Heart right ventricle (tissue), 16 donors: ENCODE measurements around the gene PLXNB2. TPM values are rescaled to one million over a fixed set of nuclear protein-coding genes. Genes with fewer than 3 reads are reported as not detected.

Experiments used
- ATAC-seq, 8 donors: fragments of 200-7000 bp; cut with Tn5 transposase; one replicate each; pipeline ENCODE4 v1.9.1; 2020; ENCODE audit warnings: mild to moderate bottlenecking in 8 of 8, moderate library complexity in 8 of 8, moderate number of reproducible peaks in 1 of 8
- DNase-seq, 2 donors: peaks; one replicate each; pipeline ENCODE4 v3.0.0-alpha.2; 2020
- H3K27ac ChIP-seq, 10 donors: fragments of 200-600 bp; sonication (generic) in 2 of 10; one replicate each; pipeline versions ENCODE4 v1.5.0 to v1.8.0; 2020 to 2022; ENCODE audit warnings: mild to moderate bottlenecking in 3 of 10
- H3K27me3 ChIP-seq, 7 donors: fragments of 200-600 bp; one replicate each; pipeline ENCODE4 v1.8.0; 2021 to 2022; ENCODE audit warnings: mild to moderate bottlenecking in 2 of 7
- H3K36me3 ChIP-seq, 9 donors: fragments of 200-600 bp; sonication (generic) in 1 of 9; one replicate each; pipeline versions ENCODE4 v1.5.0 to v1.8.0; 2020 to 2022; ENCODE audit warnings: mild to moderate bottlenecking in 2 of 9
- H3K4me1 ChIP-seq, 9 donors: fragments of 200-600 bp; sonication (generic) in 1 of 9; one replicate each; pipeline versions ENCODE4 v1.5.0 to v1.8.0; 2020 to 2022; ENCODE audit warnings: mild to moderate bottlenecking in 4 of 9
- H3K4me3 ChIP-seq, 10 donors: fragments of 200-600 bp; sonication (generic) in 2 of 10; one replicate each; pipeline versions ENCODE4 v1.5.0 to v1.8.0; 2020 to 2022; ENCODE audit warnings: mild to moderate bottlenecking in 7 of 10, moderate library complexity in 2 of 10
- H3K9me3 ChIP-seq, 11 donors: fragments of 200-600 bp in 10 of 11; sonication (generic) in 2 of 11; one replicate each; pipeline versions ENCODE4 v1.5.0 to v1.8.0; 2013 to 2022; ENCODE audit warnings: mild to moderate bottlenecking in 2 of 11, control low read depth in 1 of 11, moderate library complexity in 1 of 11
- CTCF ChIP-seq, 9 donors: fragments of 200-600 bp; sonication (generic) in 2 of 9; IDR thresholded peaks; one replicate each; pipeline versions ENCODE4 v1.5.0 to v1.8.0; 2021 to 2022; ENCODE audit warnings: antibody characterized with exemption in 9 of 9, mild to moderate bottlenecking in 5 of 9, moderate library complexity in 1 of 9
- WGBS, 2 donors: extraction: QIAGEN DNeasy Blood & Tissue Kit; methylation state at CpG; one replicate each; pipeline ENCODE4 v1.1.7; 2013; ENCODE audit warnings: inconsistent platforms in 1 of 2; 5-methylcytosine and 5-hydroxymethylcytosine counted together
- intact Hi-C, 10 donors: fragments of 100-400 bp; cut with DNase I; formaldehyde crosslinking; loops; one replicate each; pipeline versions ENCODE4 v1.11.1 to v1.14.2; 2022
- polyA plus RNA-seq, 2 donors: library from polyadenylated mRNA; stranded (reverse); fragments of 200-250 nt; gene quantifications; one replicate each; pipeline ENCODE4 v1.2.3, GENCODE V29; 2013
- total RNA-seq, 10 donors: library from RNA; stranded (reverse); fragmentation: NEBNext Ultra II Directional in 3 of 10; extraction: Animal tissue kit (Norgen Biotek cat#: 25700) in 3 of 10; gene quantifications; one replicate each; pipeline versions ENCODE4 v1.2.1 to v1.2.4, GENCODE V29; 2021 to 2023
- donor health status: Arrhythmogenic right ventricular cardiomyopathy.
- donor health status: ischemic (EF 13 %, LVEDD 7.1; RV severe dilation, severe dysfunction).
- donor health status: healthy with polysubstance abuse.
- donor health status: DM: no; HTN: yes; CAD: no.
- donor health status: DM: no; HTN: no; CAD: no.
- donor health status: ischemic (EF 25% LVEDD 6.9; RV normal size, moderate dysfunction).
- donor health status: ischemic (EF 25% LVEDD 5.7; RV mildly dilated, moderate dysfunction).
- donor health status: healthy.
- donor health status: DM: yes; HTN: yes; CAD: no.
- donor health status: Ischemic cardiomyopathy.
- donor health status: ischemic (EF 35%, LVEDD 5.7; RV mildly dilated, moderate dysfunction).
- donor health status: nonischemic (EF 11% LVEDD 7.7; RV severe dilation, severe dysfunction).
- donor health status: DM: yes; HTN: yes; CAD: no.
- donor health status: PGD.
- donor health status: ischemic (EF 29% LVEDD 5.4; RV normal size, mild dysfunction).
- donor health status: nonischemic (EF 23%, LVEDD 6.1; RV moderate dilation, normal function).

Gene PLXNB2
- total and polyA plus RNA-seq, 12 donors: 33.5 to 101 (median 57.8) TPM

- 1% methylated on average over 56 to 89 of the region's 92 CpGs for WGBS, 2 donors
- H3K4me3 ChIP-seq: peak within 1 kb of the TSS; percentile 32 to 75 (median 58)
- peaks cover 0 to 66% (median 0%) of the 10 kb centered on the region in 7 donors for H3K27me3 ChIP-seq
- TF ChIP-seq CTCF (IDR thresholded peaks at IDR 0.05): no peak
- intact Hi-C loops: loop anchor here in 4 of 10 donors (2.0 to 5.0 kb wide), 3 partner anchors 37 to 72 kb away; partner anchors contain the start of genes PPP6R2 (in 3 of the 4), DENND6B (in 1 of the 4) and PLXNB2 (in 1 of the 4)
- H3K27ac ChIP-seq: peak within 1 kb of the TSS; percentile 64 to 87 (median 84)
- H3K4me1 ChIP-seq: peaks cover 19 to 66% (median 53%) of the 10 kb centered on the region in 9 donors
- DNase-seq (peak; percentile 74 to 75), ATAC-seq (peak; percentile 11 to 61 (median 40))
- H3K9me3 ChIP-seq: no peaks in the 10 kb centered on the region
- peaks cover 0 to 10% (median 2%) of the 10 kb centered on the region in 9 donors for H3K36me3 ChIP-seq
These were observed 37.3 kb downstream of the PLXNB2 start, which contains the start of gene MAPK11 for GRCh38 chr22:50269970-50270665. Gene MAPK11, minus strand, starts transcription at chr22:50270380. Its CDS starts 88 bp downstream, at chr22:50270292.

GRCh38 chr22:50269573-50269969, 37.9 kb downstream of the PLXNB2 start:
- peaks cover 0 to 6% (median 0%) of the 10 kb centered on the region in 9 donors for H3K36me3 ChIP-seq
- peak overlapping the region; percentile 32 to 75 (median 58) for H3K4me3 ChIP-seq
- DNase-seq (no peak), ATAC-seq (peak in 1 of 8 donors; percentile 0)
- no peaks in the 10 kb centered on the region for H3K9me3 ChIP-seq
- peaks cover 19 to 66% (median 53%) of the 10 kb centered on the region in 9 donors for H3K4me1 ChIP-seq
- intact Hi-C loops: no loop called here
- 10 to 16% methylated on average over 18 of the region's 18 CpGs for WGBS, 2 donors
- TF ChIP-seq CTCF (IDR thresholded peaks at IDR 0.05): no peak
- H3K27me3 ChIP-seq: peaks cover 0 to 66% (median 0%) of the 10 kb centered on the region in 7 donors
- peak overlapping the region; percentile 64 to 87 (median 82) for H3K27ac ChIP-seq

- peaks cover 16 to 59% (median 48%) of the 10 kb centered on the region in 9 donors for H3K4me1 ChIP-seq
- 35 to 48% methylated on average over 9 of the region's 9 CpGs for WGBS, 2 donors
These were observed 38.8 kb downstream of the PLXNB2 start for GRCh38 chr22:50268655-50269113.

More at GRCh38 chr22:50268655-50269113, 38.8 kb downstream of the PLXNB2 start:
- intact Hi-C loops: no loop called here
- Histone ChIP-seq H3K27ac (no peak overlapping the region), H3K36me3 (peaks cover 0 to 10% (median 0%) of the 10 kb centered on the region in 9 donors), H3K27me3 (peaks cover 0 to 67% (median 0%) of the 10 kb centered on the region in 7 donors), H3K9me3 (no peaks in the 10 kb centered on the region), H3K4me3 (peak overlapping the region in 2 of 10 donors; percentile 58 to 59)
- DNase-seq: no peak
- no peak for ATAC-seq
- TF ChIP-seq CTCF (IDR thresholded peaks at IDR 0.05): no peak
